Spleen (tissue), 11 donors: Measurements from ENCODE around the gene FBXW8. TPM values are rescaled to one million over a fixed set of nuclear protein-coding genes. Genes with fewer than 3 reads are reported as not detected.

Experiments used
- DNase-seq: peaks from one replicate; pipeline ENCODE4 v3.0.0-alpha.2; 2020
- H3K27ac ChIP-seq, 8 donors: fragments of 200-600 bp; sonication (generic) in 7 of 8; 1 replicate in 4 of 8; 2 replicates in 4 of 8; pipeline versions ENCODE4 v1.5.0 to v1.8.0; 2016 to 2021; ENCODE audit warnings: inconsistent platforms in 4 of 8, mild to moderate bottlenecking in 4 of 8, moderate library complexity in 1 of 8
- H3K27me3 ChIP-seq, 7 donors: fragments of 200-600 bp; sonication (generic) in 6 of 7; replicated peaks in 1 of 7; 1 replicate in 4 of 7; 2 replicates in 3 of 7; pipeline versions ENCODE4 v1.5.0 to v1.8.0; 2016 to 2021; ENCODE audit warnings: inconsistent platforms in 3 of 7, mild to moderate bottlenecking in 1 of 7
- H3K36me3 ChIP-seq, 6 donors: fragments of 200-600 bp; sonication (generic) in 5 of 6; 1 replicate in 4 of 6; 2 replicates in 2 of 6; pipeline versions ENCODE4 v1.5.0 to v1.8.0; 2016 to 2021; ENCODE audit warnings: inconsistent platforms in 2 of 6
- H3K4me1 ChIP-seq, 6 donors: fragments of 200-600 bp; sonication (generic) in 5 of 6; 1 replicate in 3 of 6; 2 replicates in 3 of 6; pipeline versions ENCODE4 v1.5.0 to v1.8.0; 2016 to 2021; ENCODE audit warnings: inconsistent platforms in 3 of 6
- H3K4me3 ChIP-seq, 8 donors: fragments of 200-600 bp; sonication (generic) in 7 of 8; 1 replicate in 4 of 8; 2 replicates in 4 of 8; pipeline versions ENCODE4 v1.5.0 to v1.8.0; 2016 to 2021; ENCODE audit warnings: inconsistent platforms in 4 of 8, mild to moderate bottlenecking in 4 of 8, moderate library complexity in 2 of 8
- H3K9me3 ChIP-seq, 8 donors: fragments of 200-600 bp; sonication (generic) in 7 of 8; 1 replicate in 4 of 8; 2 replicates in 4 of 8; pipeline versions ENCODE4 v1.5.0 to v1.8.0; 2016 to 2021; ENCODE audit warnings: inconsistent platforms in 4 of 8
- POLR2A ChIP-seq, 3 donors: fragments of 450-650 bp; IDR thresholded peaks; one replicate each; pipeline ENCODE4 v1.5.1; 2017; ENCODE audit warnings: antibody characterized with exemption in 3 of 3, mild to moderate bottlenecking in 1 of 3
- POLR2AphosphoS5 ChIP-seq, 3 donors: sonication (generic); formaldehyde crosslinking; IDR thresholded peaks; one replicate each; pipeline ENCODE4 v1.5.1; 2017; ENCODE audit warnings: antibody characterized with exemption in 3 of 3
- WGBS, 5 donors: extraction: QIAGEN DNeasy Blood & Tissue Kit in 3 of 5; methylation state at CpG; one replicate each; pipeline versions ENCODE4 v1.1.5 to v1.1.7; 2013 to 2018; 5-methylcytosine and 5-hydroxymethylcytosine counted together
- intact Hi-C: fragments of 100-400 bp; cut with DNase I; formaldehyde crosslinking; loops from one replicate; pipeline ENCODE4 v1.15.0; 2023; ENCODE audit warnings: low total_unique reads
- polyA plus RNA-seq, 3 donors: library from polyadenylated mRNA; stranded (reverse); fragments of 200-250 nt; gene quantifications; one replicate each; pipeline ENCODE4 v1.2.1, GENCODE V29; 2013
- total RNA-seq, 7 donors: library from RNA; depleted of rRNA in 3 of 7; stranded (reverse); fragments of >200 nt in 3 of 7; fragmentation: NEBNext Ultra II Directional in 4 of 7; extraction: Animal tissue kit (Norgen Biotek cat#: 25700) in 4 of 7; gene quantifications; one replicate each; pipeline versions ENCODE4 v1.1.0 to v1.2.1, GENCODE V29; 2016 to 2021
- TF ChIP-seq, protein P1 (sequence below), 11 experiments: fragments of 200-600 bp in 7 of 11; fragments of 450-650 bp in 4 of 11; sonication (generic) in 4 of 11; IDR thresholded peaks in 8 of 11; conservative IDR thresholded peaks in 3 of 11; 1 replicate in 7 of 11; 2 replicates in 4 of 11; pipeline versions ENCODE4 v1.4.0 to v1.8.0; 2016 to 2021; ENCODE audit warnings: antibody characterized with exemption in 11 of 11, inconsistent platforms in 4 of 11, mild to moderate bottlenecking in 1 of 11
- donor health status: healthy with polysubstance abuse.
- donor health status: DM: no; HTN: no; CAD: no; lungs with moderate emphysema.
- donor health status: DM: no; HTN: no; CAD: no.
- donor health status: Bipolar disorder and iron deficiency.
- donor health status: healthy.
- donor health status: DM: no; HTN: no; CAD: no.
- donor health status: DM: yes; HTN: yes; CAD: no.

Gene FBXW8
- total and polyA plus RNA-seq, 10 donors, result 2.2 to 17.3 (median 11.8) TPM

GRCh38 chr12:117010693-117011451 is 100.1 kb downstream of the FBXW8 start:
- Histone ChIP-seq H3K27me3 (no peaks in the 10 kb centered on the region), H3K4me1 (no peaks in the 10 kb centered on the region), H3K36me3 (peaks cover 2 to 95% (median 44%) of the 10 kb centered on the region in 6 donors), H3K9me3 (peaks cover 0 to 30% (median 24%) of the 10 kb centered on the region in 8 donors), H3K27ac (no peak overlapping the region), H3K4me3 (no peak overlapping the region)
- intact Hi-C loops, result no loop called here
- DNase-seq, result no peak
- 86 to 94% (median 92%) methylated on average over 17 of the region's 17 CpGs for WGBS, 5 donors
- TF ChIP-seq POLR2A (IDR thresholded peaks at IDR 0.05), result no peak

DNA sequence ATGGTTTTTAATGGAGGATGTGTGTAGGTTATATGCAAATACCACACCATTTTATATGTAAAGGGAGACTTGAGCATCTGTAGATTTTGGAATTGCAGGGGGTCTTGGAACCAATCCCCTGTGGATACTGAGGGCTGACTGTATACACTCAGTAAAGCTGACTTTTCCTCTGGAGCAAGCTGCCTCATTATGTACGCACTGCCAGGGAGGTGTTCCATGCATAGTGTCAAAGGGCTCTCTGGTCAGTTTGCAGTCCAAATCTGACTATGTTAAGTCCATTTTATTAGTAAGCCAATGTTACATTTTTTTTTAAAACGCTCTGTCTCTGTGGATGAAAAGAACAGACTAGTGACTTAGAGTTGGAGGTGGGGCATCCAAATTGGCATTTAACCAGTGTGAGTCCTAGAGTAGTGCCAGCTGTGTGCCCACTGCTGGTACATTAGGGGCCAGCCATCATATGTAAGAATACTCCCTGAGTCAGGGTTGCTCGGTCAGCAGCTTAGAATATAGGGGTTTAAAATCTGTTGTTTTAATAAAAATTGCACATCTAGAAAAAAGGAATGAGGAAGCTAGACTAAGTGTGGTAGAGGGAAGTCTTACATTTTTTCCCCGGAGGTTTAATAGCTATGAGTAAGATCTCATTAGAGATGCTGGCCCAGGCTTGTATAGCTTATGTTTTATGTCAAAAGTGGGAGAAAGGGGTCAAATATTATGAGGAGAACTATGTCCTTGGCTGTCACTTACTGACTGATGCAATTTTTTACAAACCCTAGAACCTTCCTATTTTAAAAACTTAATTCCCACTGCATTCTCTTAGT is 101.4 kb downstream of the FBXW8 start:
- Histone ChIP-seq H3K27me3 (no peaks in the 10 kb centered on the region), H3K27ac (no peak overlapping the region), H3K36me3 (peaks cover 3 to 97% (median 37%) of the 10 kb centered on the region in 6 donors), H3K4me3 (no peak overlapping the region), H3K9me3 (peaks cover 0 to 32% (median 24%) of the 10 kb centered on the region in 8 donors), H3K4me1 (no peaks in the 10 kb centered on the region)
- no peak for DNase-seq
- WGBS, 5 donors, result 65 to 85% (median 83%) methylated on average over 4 of the region's 4 CpGs
- no peak for TF ChIP-seq POLR2A (IDR thresholded peaks at IDR 0.05)
- TF ChIP-seq POLR2AphosphoS5 (IDR thresholded peaks at IDR 0.05), result no peak
- TF ChIP-seq, protein P1, sequence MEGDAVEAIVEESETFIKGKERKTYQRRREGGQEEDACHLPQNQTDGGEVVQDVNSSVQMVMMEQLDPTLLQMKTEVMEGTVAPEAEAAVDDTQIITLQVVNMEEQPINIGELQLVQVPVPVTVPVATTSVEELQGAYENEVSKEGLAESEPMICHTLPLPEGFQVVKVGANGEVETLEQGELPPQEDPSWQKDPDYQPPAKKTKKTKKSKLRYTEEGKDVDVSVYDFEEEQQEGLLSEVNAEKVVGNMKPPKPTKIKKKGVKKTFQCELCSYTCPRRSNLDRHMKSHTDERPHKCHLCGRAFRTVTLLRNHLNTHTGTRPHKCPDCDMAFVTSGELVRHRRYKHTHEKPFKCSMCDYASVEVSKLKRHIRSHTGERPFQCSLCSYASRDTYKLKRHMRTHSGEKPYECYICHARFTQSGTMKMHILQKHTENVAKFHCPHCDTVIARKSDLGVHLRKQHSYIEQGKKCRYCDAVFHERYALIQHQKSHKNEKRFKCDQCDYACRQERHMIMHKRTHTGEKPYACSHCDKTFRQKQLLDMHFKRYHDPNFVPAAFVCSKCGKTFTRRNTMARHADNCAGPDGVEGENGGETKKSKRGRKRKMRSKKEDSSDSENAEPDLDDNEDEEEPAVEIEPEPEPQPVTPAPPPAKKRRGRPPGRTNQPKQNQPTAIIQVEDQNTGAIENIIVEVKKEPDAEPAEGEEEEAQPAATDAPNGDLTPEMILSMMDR (IDR thresholded peaks at IDR 0.05 in 8 of 11, conservative IDR thresholded peaks at IDR 0.05 in 3 of 11), result no peak
- intact Hi-C loops, result no loop called here

GRCh38 chr12:117013726-117014125 is 103.0 kb downstream of the FBXW8 start:
- peaks cover 0 to 32% (median 24%) of the 10 kb centered on the region in 8 donors for H3K9me3 ChIP-seq
- H3K27me3 ChIP-seq, result no peaks in the 10 kb centered on the region
- DNase-seq, result no peak
- 42 to 59% (median 43%) methylated on average over 1 of the region's 1 CpG for WGBS, 5 donors
- no peaks in the 10 kb centered on the region for H3K4me1 ChIP-seq
- intact Hi-C loops, result no loop called here
- H3K27ac ChIP-seq, result no peak overlapping the region
- H3K4me3 ChIP-seq, result no peak overlapping the region
- TF ChIP-seq, protein P1 (IDR thresholded peaks at IDR 0.05 in 8 of 11, conservative IDR thresholded peaks at IDR 0.05 in 3 of 11), result no peak
- TF ChIP-seq POLR2A (IDR thresholded peaks at IDR 0.05), result no peak
- TF ChIP-seq POLR2AphosphoS5 (IDR thresholded peaks at IDR 0.05), result no peak
- H3K36me3 ChIP-seq, result peaks cover 3 to 97% (median 37%) of the 10 kb centered on the region in 6 donors

DNA sequence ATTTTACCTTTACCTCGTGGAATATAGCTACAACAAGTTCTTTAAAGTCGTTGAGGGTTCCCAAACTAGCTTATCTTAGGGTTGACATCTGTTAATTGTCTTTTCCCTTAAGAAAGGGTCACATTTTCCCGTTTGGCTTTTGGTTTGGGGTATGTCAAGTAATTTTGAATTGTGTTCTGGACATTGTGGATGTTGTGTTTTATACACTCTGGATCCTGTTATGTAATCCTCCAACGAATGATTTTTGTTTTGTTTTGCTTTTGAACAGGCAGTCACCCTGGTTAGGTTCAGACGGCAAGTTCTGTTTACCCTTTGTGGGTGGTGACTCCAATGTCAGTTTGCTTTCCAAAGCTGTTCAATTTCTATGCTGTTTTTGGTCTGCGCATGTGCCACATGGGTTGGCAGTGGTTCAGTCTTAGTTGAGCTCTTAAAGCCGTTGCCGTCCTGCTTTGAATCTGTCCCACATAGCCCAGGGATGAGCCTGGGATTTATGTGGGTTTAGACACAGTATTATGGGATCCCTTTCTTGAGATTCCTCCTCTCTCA is 103.7 kb downstream of the FBXW8 start:
- H3K27me3 ChIP-seq, result no peaks in the 10 kb centered on the region
- H3K9me3 ChIP-seq, result peaks cover 0 to 32% (median 24%) of the 10 kb centered on the region in 8 donors
- H3K27ac ChIP-seq, result no peak overlapping the region
- no peaks in the 10 kb centered on the region for H3K4me1 ChIP-seq
- intact Hi-C loops, result no loop called here
- DNase-seq, result no peak
- peaks cover 3 to 97% (median 37%) of the 10 kb centered on the region in 6 donors for H3K36me3 ChIP-seq
- TF ChIP-seq POLR2AphosphoS5 (IDR thresholded peaks at IDR 0.05), result no peak
- TF ChIP-seq POLR2A (IDR thresholded peaks at IDR 0.05), result no peak
- TF ChIP-seq, protein P1 (IDR thresholded peaks at IDR 0.05 in 8 of 11, conservative IDR thresholded peaks at IDR 0.05 in 3 of 11), result no peak
- H3K4me3 ChIP-seq, result no peak overlapping the region
- WGBS, 5 donors, result 85 to 96% (median 94%) methylated on average over 8 of the region's 8 CpGs
